SHP77 treated with DMSO at 0.1 percent for 48 hours (cell line): Measurements from ENCODE around the gene KCNMB3.
"Not testable (repeated sequence)": the region's sequence is repeated elsewhere in the genome, so short reads cannot be mapped to it uniquely, and the experiment has no call there.

ENCODE experiments used
- DNase-seq: peaks from one replicate; lab custom pipeline; 2025; lab: John Stamatoyannopoulos, UW

The KCNMB3 gene

GRCh38 chr3:179250803-179251476 is at the start of gene KCNMB3:
Gene KCNMB3 (minus strand): TSS chr3:179251114. CDS start chr3:179250990, 124 bp downstream.
- no peak for DNase-seq

- no peak for DNase-seq
Measured at GRCh38 chr3:179299999-179300613, 49.2 kb upstream of the KCNMB3 start.

- no peak for DNase-seq
Measured at GRCh38 chr3:179299316-179299715, 48.4 kb upstream of the KCNMB3 start.

GRCh38 chr3:179297971-179298725 is 47.2 kb upstream of the KCNMB3 start:
- DNase-seq = no peak

- DNase-seq = no peak
Measured at GRCh38 chr3:179292450-179292849, 41.5 kb upstream of the KCNMB3 start.

GRCh38 chr3:179289295-179289694 is 38.4 kb upstream of the KCNMB3 start:
- no peak for DNase-seq

- no peak for DNase-seq
Measured at GRCh38 chr3:179288845-179289244, 37.9 kb upstream of the KCNMB3 start.

GRCh38 chr3:179286331-179286730 is 35.4 kb upstream of the KCNMB3 start:
- no peak for DNase-seq

GRCh38 chr3:179281825-179282224 is 30.9 kb upstream of the KCNMB3 start:
- no peak for DNase-seq

- DNase-seq = no peak
Measured at GRCh38 chr3:179279837-179280236, 28.9 kb upstream of the KCNMB3 start.

- no peak for DNase-seq
Measured at GRCh38 chr3:179278932-179279693, 28.2 kb upstream of the KCNMB3 start.

GRCh38 chr3:179278151-179278550 is 27.2 kb upstream of the KCNMB3 start:
- no peak for DNase-seq

GRCh38 chr3:179276743-179277142 is 25.8 kb upstream of the KCNMB3 start:
- DNase-seq = no peak

- DNase-seq = no peak
Measured at GRCh38 chr3:179276001-179276400, 25.1 kb upstream of the KCNMB3 start.

GRCh38 chr3:179274434-179274833 is 23.5 kb upstream of the KCNMB3 start:
- not testable (repeated sequence) for DNase-seq

GRCh38 chr3:179272385-179272784 is 21.5 kb upstream of the KCNMB3 start:
- no peak for DNase-seq

- DNase-seq = no peak
Measured at GRCh38 chr3:179269152-179269707, 18.3 kb upstream of the KCNMB3 start.

GRCh38 chr3:179268400-179269051 is 17.6 kb upstream of the KCNMB3 start:
- DNase-seq = no peak

GRCh38 chr3:179266701-179267211 is 15.8 kb upstream of the KCNMB3 start:
- DNase-seq = no peak

GRCh38 chr3:179265875-179266274 is 15.0 kb upstream of the KCNMB3 start:
- DNase-seq = no peak

- no peak for DNase-seq
Measured at GRCh38 chr3:179265092-179265491, 14.2 kb upstream of the KCNMB3 start.
